ENCODE data around the gene ERRFI1. TPM values are rescaled to one million over a fixed set of nuclear protein-coding genes. Genes with fewer than 3 reads are reported as not detected.

Gene ERRFI1
- total and polyA plus RNA-seq, 10 of the 15 experiments (the other 5 are each of a cell fraction or from before 2014, with no cell fraction given): 0.90 to 6.5 (median 3.1) TPM

DNA sequence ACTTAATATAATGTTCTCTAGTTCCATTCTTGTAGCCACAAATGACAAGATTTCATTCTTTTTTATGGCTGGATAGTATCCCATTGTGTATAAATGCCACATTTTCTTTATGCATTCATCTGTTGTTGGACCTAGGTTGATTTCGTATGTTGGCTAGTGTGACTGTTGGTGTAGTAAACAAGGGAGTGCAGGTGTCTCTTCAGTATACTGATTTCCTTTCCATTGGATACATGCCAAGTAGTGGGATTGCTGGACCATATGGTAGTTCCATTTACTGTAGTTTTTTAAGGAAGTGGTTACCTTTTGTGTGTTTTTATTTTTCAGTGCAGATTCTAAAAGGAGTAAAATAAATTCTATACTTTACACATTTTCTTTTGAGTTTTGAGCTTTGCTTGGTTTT is 58.9 kb downstream of the ERRFI1 start (continued):
- TF ChIP-seq, protein P1, sequence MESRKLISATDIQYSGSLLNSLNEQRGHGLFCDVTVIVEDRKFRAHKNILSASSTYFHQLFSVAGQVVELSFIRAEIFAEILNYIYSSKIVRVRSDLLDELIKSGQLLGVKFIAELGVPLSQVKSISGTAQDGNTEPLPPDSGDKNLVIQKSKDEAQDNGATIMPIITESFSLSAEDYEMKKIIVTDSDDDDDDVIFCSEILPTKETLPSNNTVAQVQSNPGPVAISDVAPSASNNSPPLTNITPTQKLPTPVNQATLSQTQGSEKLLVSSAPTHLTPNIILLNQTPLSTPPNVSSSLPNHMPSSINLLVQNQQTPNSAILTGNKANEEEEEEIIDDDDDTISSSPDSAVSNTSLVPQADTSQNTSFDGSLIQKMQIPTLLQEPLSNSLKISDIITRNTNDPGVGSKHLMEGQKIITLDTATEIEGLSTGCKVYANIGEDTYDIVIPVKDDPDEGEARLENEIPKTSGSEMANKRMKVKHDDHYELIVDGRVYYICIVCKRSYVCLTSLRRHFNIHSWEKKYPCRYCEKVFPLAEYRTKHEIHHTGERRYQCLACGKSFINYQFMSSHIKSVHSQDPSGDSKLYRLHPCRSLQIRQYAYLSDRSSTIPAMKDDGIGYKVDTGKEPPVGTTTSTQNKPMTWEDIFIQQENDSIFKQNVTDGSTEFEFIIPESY (IDR thresholded peaks at IDR 0.05): no peak
- no peak for TF ChIP-seq DPF2 (IDR thresholded peaks at IDR 0.05)
- TF ChIP-seq, protein P2, sequence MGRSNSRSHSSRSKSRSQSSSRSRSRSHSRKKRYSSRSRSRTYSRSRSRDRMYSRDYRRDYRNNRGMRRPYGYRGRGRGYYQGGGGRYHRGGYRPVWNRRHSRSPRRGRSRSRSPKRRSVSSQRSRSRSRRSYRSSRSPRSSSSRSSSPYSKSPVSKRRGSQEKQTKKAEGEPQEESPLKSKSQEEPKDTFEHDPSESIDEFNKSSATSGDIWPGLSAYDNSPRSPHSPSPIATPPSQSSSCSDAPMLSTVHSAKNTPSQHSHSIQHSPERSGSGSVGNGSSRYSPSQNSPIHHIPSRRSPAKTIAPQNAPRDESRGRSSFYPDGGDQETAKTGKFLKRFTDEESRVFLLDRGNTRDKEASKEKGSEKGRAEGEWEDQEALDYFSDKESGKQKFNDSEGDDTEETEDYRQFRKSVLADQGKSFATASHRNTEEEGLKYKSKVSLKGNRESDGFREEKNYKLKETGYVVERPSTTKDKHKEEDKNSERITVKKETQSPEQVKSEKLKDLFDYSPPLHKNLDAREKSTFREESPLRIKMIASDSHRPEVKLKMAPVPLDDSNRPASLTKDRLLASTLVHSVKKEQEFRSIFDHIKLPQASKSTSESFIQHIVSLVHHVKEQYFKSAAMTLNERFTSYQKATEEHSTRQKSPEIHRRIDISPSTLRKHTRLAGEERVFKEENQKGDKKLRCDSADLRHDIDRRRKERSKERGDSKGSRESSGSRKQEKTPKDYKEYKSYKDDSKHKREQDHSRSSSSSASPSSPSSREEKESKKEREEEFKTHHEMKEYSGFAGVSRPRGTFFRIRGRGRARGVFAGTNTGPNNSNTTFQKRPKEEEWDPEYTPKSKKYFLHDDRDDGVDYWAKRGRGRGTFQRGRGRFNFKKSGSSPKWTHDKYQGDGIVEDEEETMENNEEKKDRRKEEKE (IDR thresholded peaks at IDR 0.05): no peak
- no peak for TF ChIP-seq CHD4 (IDR thresholded peaks at IDR 0.05)
- TF ChIP-seq POLR2AphosphoS5 (IDR thresholded peaks at IDR 0.05; ENCODE audit: low read length): no peak

DNA sequence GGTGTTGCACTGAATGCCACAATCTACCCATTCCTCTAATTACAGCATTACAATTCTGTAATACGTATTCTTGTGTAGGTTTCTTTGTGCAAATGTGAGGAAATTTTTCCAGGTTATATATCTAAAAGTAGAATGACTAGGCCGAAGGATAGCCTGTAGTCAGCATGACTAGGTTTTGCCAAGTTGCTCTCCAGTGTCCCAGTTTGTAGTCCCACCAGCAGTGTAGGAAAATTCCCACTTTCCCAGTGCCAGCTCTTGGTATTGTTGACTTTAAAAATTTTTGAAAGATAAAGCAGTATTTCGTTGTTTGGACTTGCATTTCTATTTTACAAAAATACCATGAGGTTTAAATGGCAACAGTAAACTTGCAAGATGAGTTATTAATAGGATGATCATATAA is 61.6 kb downstream of the ERRFI1 start:
- DNase-seq (ENCODE audit: low read depth, low spot score): no peak
- ATAC-seq: no peak
- RAD21 ChIA-PET (ENCODE audit: unreplicated experiment): no interaction called here
- Histone ChIP-seq H3K79me2 (ENCODE audit: control insufficient read depth, insufficient read depth, low read length) (peaks cover 60% of the 10 kb centered on the region), H2AFZ (ENCODE audit: control insufficient read depth, low read depth, low read length) (no peak overlapping the region), H4K20me1 (ENCODE audit: control insufficient read depth, insufficient read depth) (no peaks in the 10 kb centered on the region; the same call in 1 of the 2 replicates), H3K36me3 (ENCODE audit: control insufficient read depth in 2 of 2, insufficient read depth in 2 of 2, low read length in 1 of 2) (peaks cover 1 to 26% of the 10 kb centered on the region in 2 experiments), H3K4me2 (ENCODE audit: control insufficient read depth, insufficient read depth) (no peak overlapping the region), H3K9me3 (replicated peaks; ENCODE audit: control insufficient read depth, insufficient read depth, low read length) (no peaks in the 10 kb centered on the region), H3K27ac (ENCODE audit: control insufficient read depth, insufficient read depth) (no peak overlapping the region), H3K27me3 (replicated peaks in 1 of 2; ENCODE audit: control insufficient read depth in 2 of 2, insufficient read depth in 2 of 2, low read length in 1 of 2) (no peaks in the 10 kb centered on the region), H3K9ac (ENCODE audit: control insufficient read depth, insufficient read depth, low read length) (no peak overlapping the region), H3K4me3 (no peak overlapping the region), H3K4me1 (ENCODE audit: control insufficient read depth, insufficient read depth, low read length) (peaks cover 10% of the 10 kb centered on the region)
- POLR2A ChIA-PET: interaction anchor here (0.5 kb wide), 1 partner anchor 167 kb away, joined by 6 read pairs; no protein-coding TSS in a partner anchor
- TF ChIP-seq, protein P3, sequence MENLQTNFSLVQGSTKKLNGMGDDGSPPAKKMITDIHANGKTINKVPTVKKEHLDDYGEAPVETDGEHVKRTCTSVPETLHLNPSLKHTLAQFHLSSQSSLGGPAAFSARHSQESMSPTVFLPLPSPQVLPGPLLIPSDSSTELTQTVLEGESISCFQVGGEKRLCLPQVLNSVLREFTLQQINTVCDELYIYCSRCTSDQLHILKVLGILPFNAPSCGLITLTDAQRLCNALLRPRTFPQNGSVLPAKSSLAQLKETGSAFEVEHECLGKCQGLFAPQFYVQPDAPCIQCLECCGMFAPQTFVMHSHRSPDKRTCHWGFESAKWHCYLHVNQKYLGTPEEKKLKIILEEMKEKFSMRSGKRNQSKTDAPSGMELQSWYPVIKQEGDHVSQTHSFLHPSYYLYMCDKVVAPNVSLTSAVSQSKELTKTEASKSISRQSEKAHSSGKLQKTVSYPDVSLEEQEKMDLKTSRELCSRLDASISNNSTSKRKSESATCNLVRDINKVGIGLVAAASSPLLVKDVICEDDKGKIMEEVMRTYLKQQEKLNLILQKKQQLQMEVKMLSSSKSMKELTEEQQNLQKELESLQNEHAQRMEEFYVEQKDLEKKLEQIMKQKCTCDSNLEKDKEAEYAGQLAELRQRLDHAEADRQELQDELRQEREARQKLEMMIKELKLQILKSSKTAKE (IDR thresholded peaks at IDR 0.05; ENCODE audit: low read depth, poor library complexity, severe bottlenecking): no peak
- TF ChIP-seq FOXK2 (IDR thresholded peaks at IDR 0.05): no peak
- TF ChIP-seq FOS (IDR thresholded peaks at IDR 0.05; ENCODE audit: borderline replicate concordance, extremely low read depth, insufficient read length): no peak
- TF ChIP-seq SUZ12 (IDR thresholded peaks at IDR 0.05; ENCODE audit: unreplicated experiment): no peak
- TF ChIP-seq KAT2A (conservative IDR thresholded peaks at IDR 0.05; ENCODE audit: control insufficient read depth, low read depth, low read length): no peak
- TF ChIP-seq, protein P1 (IDR thresholded peaks at IDR 0.05): no peak
- no peak for TF ChIP-seq RCOR1 (conservative IDR thresholded peaks at IDR 0.05; ENCODE audit: low read depth, low read length)
- no peak for TF ChIP-seq KDM1A (IDR thresholded peaks at IDR 0.05; ENCODE audit: borderline replicate concordance)
- intact Hi-C loops (cut with micrococcal nuclease; ENCODE audit: unreplicated experiment): no loop called here
- CTCF ChIA-PET: interaction anchor here (1.1 to 2.8 kb wide), 4 partner anchors 11 to 160 kb away, joined by 3 to 12 read pairs (median 4); no protein-coding TSS in a partner anchor
- no TSS peak for BruUV-seq (replicated peaks)
- no peak for FAIRE-seq
- SMC1A ChIA-PET (ENCODE audit: uncharacterized antibody, unreplicated experiment): interaction anchor here (1.5 kb wide), 1 partner anchor 11 kb away, joined by 10 read pairs; no protein-coding TSS in a partner anchor
- in situ Hi-C loops (cut with MboI): no loop called here
- 98% methylated on average over 3 of the region's 3 CpGs for WGBS (ENCODE audit: insufficient coverage, insufficient replicate concordance, low lambda C conversion rate, missing lambda C conversion rate)

Data from GM12878 (cell line).